ENCODE measurements around the gene SOAT1.
A peak's percentile ranks its signal among the peaks of the same experiment; 100 is the strongest.

Gene SOAT1

DNA sequence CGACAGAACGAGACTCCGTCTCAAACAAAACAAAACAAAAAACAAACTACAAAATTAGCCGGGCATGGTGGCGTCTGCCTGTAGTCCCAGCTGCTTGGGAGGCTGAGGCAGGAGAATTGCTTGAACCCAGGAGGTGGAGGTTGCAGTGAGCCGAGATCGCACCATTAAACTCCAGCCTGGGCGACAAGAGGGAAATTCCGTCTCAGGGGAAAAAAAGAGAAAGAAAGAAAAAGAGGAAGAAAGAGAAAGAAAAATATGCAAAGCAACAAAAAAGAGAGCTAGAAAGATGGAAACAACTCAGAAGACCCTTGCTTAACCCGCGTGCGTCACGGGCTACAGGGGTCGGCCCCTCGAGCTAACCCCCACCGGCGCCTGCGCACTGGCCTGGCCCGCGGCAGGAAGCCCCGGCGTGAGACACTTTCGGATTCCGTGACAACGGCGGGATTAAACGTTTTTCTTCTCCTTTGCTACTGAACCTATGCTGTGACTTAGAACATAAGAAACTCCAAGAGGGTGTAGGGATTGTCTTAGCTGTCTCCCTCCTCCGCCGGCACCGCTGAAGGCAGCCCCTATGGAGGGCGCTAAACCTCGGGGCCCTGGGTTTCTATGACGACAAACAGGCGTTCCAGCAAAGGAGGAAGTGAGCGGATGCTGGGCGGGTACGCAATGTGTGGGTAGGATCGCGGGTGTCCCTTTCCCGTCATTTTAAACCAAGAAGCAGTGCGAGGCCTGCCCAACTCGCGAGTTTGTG, 71.9 kb downstream of the SOAT1 start, which contains the start of gene AXDND1 (continued):
- TF ChIP-seq ZBTB1 (tag by site-specific recombination; IDR thresholded peaks at IDR 0.05) (no peak), ZNF248 (tag by site-specific recombination; IDR thresholded peaks at IDR 0.05) (no peak), ZBTB48 (tag by site-specific recombination; IDR thresholded peaks at IDR 0.05) (no peak), ZNF280D (tag by site-specific recombination; IDR thresholded peaks at IDR 0.05) (no peak), ZSCAN30 (tag by site-specific recombination; IDR thresholded peaks at IDR 0.05) (peak; percentile 18; the same call in 1 of the 2 replicates), ZNF2 (tag by site-specific recombination; IDR thresholded peaks at IDR 0.05) (peak; percentile 75), OSR2 (tag by site-specific recombination; IDR thresholded peaks at IDR 0.05) (no peak), BCL11B (tag by site-specific recombination; IDR thresholded peaks at IDR 0.05; ENCODE audit: low read depth) (no peak), KLF1 (tag by site-specific recombination; IDR thresholded peaks at IDR 0.05) (peak; percentile 4; the same call in 1 of the 2 replicates), ZNF311 (tag by site-specific recombination; IDR thresholded peaks at IDR 0.05; ENCODE audit: borderline replicate concordance) (no peak), SCRT1 (tag by site-specific recombination; IDR thresholded peaks at IDR 0.05; ENCODE audit: borderline replicate concordance) (no peak), ZFP41 (tag by site-specific recombination; IDR thresholded peaks at IDR 0.05; ENCODE audit: borderline replicate concordance) (no peak), ZNF175 (tag by site-specific recombination; IDR thresholded peaks at IDR 0.05) (no peak), ZNF132 (tag by site-specific recombination; IDR thresholded peaks at IDR 0.05; ENCODE audit: borderline replicate concordance) (no peak), ZNF707 (tag by site-specific recombination; IDR thresholded peaks at IDR 0.05) (no peak), ZNF426 (tag by site-specific recombination; IDR thresholded peaks at IDR 0.05) (no peak), ZEB2 (tag by site-specific recombination; IDR thresholded peaks at IDR 0.05) (no peak), ZNF391 (tag by site-specific recombination; IDR thresholded peaks at IDR 0.05; ENCODE audit: borderline replicate concordance, low read depth) (no peak), ZNF335 (tag by site-specific recombination; conservative IDR thresholded peaks at IDR 0.05) (peak; percentile 100), ZNF133 (tag by site-specific recombination; IDR thresholded peaks at IDR 0.05) (no peak)
- TF ChIP-seq, protein P1, sequence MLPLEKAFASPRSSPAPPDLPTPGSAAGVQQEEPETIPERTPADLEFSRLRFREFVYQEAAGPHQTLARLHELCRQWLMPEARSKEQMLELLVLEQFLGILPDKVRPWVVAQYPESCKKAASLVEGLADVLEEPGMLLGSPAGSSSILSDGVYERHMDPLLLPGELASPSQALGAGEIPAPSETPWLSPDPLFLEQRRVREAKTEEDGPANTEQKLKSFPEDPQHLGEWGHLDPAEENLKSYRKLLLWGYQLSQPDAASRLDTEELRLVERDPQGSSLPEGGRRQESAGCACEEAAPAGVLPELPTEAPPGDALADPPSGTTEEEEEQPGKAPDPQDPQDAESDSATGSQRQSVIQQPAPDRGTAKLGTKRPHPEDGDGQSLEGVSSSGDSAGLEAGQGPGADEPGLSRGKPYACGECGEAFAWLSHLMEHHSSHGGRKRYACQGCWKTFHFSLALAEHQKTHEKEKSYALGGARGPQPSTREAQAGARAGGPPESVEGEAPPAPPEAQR (tag by site-specific recombination; IDR thresholded peaks at IDR 0.05): no peak
- TF ChIP-seq, protein P2, sequence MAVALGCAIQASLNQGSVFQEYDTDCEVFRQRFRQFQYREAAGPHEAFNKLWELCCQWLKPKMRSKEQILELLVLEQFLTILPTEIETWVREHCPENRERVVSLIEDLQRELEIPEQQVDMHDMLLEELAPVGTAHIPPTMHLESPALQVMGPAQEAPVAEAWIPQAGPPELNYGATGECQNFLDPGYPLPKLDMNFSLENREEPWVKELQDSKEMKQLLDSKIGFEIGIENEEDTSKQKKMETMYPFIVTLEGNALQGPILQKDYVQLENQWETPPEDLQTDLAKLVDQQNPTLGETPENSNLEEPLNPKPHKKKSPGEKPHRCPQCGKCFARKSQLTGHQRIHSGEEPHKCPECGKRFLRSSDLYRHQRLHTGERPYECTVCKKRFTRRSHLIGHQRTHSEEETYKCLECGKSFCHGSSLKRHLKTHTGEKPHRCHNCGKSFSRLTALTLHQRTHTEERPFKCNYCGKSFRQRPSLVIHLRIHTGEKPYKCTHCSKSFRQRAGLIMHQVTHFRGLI (tag by site-specific recombination; IDR thresholded peaks at IDR 0.05): no peak
- TF ChIP-seq, protein P3, sequence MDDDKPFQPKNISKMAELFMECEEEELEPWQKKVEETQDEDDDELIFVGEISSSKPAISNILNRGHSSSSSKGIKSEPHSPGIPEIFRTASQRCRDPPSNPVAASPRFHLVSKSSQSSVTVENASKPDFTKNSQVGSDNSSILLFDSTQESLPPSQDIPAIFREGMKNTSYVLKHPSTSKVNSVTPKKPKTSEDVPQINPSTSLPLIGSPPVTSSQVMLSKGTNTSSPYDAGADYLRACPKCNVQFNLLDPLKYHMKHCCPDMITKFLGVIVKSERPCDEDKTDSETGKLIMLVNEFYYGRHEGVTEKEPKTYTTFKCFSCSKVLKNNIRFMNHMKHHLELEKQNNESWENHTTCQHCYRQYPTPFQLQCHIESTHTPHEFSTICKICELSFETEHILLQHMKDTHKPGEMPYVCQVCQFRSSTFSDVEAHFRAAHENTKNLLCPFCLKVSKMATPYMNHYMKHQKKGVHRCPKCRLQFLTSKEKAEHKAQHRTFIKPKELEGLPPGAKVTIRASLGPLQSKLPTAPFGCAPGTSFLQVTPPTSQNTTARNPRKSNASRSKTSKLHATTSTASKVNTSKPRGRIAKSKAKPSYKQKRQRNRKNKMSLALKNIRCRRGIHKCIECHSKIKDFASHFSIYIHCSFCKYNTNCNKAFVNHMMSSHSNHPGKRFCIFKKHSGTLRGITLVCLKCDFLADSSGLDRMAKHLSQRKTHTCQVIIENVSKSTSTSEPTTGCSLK (tag by site-specific recombination; IDR thresholded peaks at IDR 0.05): no peak
- TF ChIP-seq, protein P4, sequence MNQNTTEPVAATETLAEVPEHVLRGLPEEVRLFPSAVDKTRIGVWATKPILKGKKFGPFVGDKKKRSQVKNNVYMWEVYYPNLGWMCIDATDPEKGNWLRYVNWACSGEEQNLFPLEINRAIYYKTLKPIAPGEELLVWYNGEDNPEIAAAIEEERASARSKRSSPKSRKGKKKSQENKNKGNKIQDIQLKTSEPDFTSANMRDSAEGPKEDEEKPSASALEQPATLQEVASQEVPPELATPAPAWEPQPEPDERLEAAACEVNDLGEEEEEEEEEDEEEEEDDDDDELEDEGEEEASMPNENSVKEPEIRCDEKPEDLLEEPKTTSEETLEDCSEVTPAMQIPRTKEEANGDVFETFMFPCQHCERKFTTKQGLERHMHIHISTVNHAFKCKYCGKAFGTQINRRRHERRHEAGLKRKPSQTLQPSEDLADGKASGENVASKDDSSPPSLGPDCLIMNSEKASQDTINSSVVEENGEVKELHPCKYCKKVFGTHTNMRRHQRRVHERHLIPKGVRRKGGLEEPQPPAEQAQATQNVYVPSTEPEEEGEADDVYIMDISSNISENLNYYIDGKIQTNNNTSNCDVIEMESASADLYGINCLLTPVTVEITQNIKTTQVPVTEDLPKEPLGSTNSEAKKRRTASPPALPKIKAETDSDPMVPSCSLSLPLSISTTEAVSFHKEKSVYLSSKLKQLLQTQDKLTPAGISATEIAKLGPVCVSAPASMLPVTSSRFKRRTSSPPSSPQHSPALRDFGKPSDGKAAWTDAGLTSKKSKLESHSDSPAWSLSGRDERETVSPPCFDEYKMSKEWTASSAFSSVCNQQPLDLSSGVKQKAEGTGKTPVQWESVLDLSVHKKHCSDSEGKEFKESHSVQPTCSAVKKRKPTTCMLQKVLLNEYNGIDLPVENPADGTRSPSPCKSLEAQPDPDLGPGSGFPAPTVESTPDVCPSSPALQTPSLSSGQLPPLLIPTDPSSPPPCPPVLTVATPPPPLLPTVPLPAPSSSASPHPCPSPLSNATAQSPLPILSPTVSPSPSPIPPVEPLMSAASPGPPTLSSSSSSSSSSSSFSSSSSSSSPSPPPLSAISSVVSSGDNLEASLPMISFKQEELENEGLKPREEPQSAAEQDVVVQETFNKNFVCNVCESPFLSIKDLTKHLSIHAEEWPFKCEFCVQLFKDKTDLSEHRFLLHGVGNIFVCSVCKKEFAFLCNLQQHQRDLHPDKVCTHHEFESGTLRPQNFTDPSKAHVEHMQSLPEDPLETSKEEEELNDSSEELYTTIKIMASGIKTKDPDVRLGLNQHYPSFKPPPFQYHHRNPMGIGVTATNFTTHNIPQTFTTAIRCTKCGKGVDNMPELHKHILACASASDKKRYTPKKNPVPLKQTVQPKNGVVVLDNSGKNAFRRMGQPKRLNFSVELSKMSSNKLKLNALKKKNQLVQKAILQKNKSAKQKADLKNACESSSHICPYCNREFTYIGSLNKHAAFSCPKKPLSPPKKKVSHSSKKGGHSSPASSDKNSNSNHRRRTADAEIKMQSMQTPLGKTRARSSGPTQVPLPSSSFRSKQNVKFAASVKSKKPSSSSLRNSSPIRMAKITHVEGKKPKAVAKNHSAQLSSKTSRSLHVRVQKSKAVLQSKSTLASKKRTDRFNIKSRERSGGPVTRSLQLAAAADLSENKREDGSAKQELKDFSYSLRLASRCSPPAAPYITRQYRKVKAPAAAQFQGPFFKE (tag by site-specific recombination; IDR thresholded peaks at IDR 0.05; ENCODE audit: borderline replicate concordance): no peak

Data from HEK293 (cell line).